GM18505 (cell line): ENCODE measurements around the gene THADA.
A peak's percentile ranks its signal among the peaks of the same experiment; 100 is the strongest.

Experiments
- ATAC-seq: cut with Tn5 transposase; IDR thresholded peaks from one replicate; pipeline ENCODE4 v1.9.1; 2021; ENCODE audit not compliant: unreplicated experiment
- POLR2A ChIP-seq: IDR thresholded peaks from 4 replicates; pipeline ENCODE4 v1.6.1; 2011; ENCODE audit warnings: borderline replicate concordance; ENCODE audit not compliant: insufficient read depth, insufficient read length; ENCODE audit errors: extremely low read depth

THADA gene

GRCh38 chr2:43230351-43230885 is 365.4 kb downstream of the THADA start:
- no peak for ATAC-seq
- TF ChIP-seq POLR2A, result no peak

DNA sequence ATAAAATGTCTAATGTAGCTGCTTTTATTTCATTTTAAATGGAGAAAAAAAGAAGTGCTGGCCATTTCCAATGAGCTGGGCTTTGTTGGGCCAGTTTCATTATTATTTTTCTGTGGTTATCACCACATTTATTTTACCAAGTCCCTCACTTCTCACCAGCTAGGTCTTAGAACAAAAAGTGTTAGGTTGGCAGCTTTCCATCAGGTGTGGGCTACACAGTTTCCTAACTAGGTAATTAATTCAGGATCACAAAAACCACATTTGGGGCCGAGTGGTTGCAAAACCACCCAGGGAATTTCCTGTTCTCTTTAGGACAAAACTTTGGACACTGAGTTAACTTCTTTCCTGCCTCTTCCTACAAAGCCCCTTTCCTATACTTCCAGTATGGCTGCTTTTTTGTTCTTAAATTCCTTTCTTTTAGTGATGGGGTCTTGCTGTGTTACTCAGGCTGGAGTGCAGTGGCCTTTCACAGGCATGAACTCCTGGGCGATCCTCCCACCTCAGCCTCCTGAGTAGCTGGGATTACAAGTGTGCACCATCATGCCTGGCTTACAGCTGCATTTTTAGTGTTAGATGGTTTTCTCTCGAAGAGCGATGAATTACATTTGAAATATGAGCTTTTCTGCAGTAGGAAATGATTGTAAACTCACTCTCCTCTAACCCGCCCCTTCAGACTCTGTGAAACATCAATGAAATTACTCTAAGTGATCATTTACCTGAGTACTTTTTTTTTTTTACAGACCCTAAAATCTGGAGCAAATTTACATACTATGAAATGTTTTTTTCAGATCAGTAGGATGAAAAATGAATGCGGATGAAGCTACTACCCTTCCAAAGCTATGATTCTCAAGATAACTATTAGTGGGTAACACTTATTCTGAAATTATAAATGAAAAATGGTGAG is 366.8 kb downstream of the THADA start:
- ATAC-seq, result no peak
- no peak for TF ChIP-seq POLR2A

DNA sequence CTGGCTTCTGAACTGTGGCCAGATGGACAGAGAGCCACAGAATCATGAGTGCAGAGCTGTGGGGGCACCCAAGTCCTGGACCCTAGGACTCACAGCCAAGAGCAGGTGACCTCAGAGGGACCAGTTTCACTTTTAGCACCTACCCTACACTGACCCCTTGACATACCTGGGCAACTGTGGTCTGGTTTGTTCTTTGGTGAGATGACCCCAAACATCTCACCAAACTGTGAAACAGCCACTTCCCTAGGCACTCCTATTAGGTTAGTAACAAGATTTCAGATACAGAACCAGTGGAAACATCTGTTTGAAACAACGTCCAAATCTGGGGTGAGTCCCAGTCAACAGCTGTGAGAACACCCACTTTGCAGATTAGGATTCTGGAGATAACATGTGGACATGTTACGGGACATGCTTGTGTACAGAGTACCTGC is 367.5 kb downstream of the THADA start:
- no peak for TF ChIP-seq POLR2A
- no peak for ATAC-seq

DNA sequence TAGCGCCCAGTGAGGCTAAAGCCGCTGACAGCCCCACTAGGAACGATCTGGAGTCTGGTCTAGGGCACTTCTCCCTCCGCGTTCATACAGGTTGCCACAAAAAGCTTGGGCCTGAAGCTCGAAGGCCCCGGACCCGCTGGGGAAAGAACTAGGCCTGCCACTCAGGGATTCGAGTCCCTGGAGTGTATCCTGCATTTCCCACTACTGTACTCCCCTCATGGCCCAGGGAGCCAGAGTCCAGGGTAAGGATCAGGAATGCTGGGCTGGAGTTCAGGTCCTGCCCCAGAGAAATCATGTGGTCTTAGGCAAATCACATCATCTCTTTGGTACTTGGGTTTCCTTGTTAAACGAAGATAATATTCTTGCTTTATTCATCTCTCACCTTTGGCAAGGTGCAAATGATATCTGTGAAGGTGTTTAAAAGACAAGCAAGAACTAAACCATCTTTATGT is 368.0 kb downstream of the THADA start:
- no peak for ATAC-seq
- TF ChIP-seq POLR2A, result no peak

DNA sequence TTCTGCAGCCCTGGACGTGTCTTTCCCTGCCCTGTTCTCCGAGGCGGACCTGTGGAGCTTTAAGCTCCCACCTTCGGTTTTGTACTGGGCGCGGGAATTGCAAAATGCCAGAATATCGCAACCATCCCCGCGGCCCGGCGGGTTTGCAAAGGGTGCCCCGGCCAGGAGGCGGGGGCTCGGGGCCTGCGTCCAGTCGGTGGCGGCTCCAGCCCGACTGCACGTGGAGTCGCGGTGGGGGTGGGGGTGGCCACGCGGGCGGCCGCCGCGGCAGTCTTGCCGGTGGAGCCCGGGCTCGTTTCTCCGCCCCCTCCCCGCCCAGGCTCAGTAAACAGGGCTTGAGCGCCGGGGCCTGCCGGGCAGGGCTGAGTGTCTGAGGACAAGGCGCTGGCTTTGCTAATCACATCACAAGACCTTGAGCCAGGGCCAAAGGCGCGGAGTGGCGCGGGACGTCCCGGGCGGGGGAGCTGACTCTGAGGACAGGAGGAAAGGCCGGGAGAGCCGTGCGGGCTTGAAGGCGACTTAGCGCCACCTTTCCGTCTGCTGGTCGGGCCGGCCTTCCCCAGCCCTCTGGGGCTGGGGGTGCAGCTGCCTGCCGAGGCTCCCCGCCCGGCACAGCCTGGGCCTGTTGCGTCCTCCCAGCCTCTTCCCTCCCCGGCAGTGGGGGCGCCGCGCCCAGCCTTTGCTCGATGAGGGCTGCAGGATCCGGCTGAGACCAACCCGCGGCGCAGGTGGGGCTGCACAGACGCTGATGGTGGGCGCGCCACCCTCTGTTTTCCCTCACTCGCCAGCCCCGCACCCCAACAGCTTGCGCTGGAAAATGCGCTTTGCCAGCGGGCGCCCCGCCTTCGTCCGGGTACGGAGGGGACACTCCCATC is 368.6 kb downstream of the THADA start:
- ATAC-seq, result peak; percentile 10
- TF ChIP-seq POLR2A, result no peak

- peak; percentile 97 for TF ChIP-seq POLR2A
- ATAC-seq, result peak; percentile 53
These were observed 369.3 kb downstream of the THADA start, which contains the start of gene ZFP36L2 for GRCh38 chr2:43226558-43226954. Gene ZFP36L2, minus strand, starts transcription at chr2:43226606. Its CDS starts 291 bp downstream, at chr2:43226315.

- ATAC-seq, result peak; percentile 29
- no peak for TF ChIP-seq POLR2A
These were observed 369.9 kb downstream of the THADA start for GRCh38 chr2:43225788-43226557.

DNA sequence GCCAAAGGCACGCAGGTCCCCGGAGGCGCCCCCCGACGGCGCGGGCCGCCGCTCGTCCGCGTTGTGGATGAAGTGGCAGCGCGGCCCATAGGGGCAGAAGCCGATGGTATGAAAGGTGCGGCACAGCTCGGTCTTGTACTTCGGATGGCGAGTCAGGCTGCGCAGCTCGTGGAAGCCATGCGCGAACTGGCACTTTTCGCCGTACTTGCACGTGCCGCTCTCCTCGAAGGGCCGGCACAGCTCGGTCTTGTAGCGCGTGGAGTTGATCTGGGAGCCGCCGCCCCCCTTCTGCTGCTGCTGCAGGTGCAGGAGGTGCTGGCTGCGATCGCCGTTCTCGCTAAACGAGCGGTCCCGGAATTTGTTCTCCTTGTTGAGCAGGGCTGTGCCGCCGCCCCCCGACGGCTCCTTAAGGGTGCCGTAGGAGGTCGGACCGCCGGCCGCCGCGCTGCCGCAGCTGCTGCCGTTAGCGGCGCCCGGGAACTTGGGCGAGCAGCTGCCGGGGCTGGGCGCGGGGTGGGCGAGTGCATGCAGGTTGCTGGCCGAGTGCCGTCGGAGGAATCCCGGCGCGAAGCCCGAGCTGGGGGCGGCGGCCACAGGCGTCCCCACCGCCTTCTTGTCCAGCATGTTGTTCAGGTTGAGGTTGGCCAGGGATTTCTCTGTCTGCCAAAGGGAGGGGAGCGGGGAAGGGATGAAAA is 370.6 kb downstream of the THADA start:
- no peak for ATAC-seq
- TF ChIP-seq POLR2A, result peak; percentile 56

GRCh38 chr2:43224571-43225092 is 371.2 kb downstream of the THADA start:
- no peak for TF ChIP-seq POLR2A
- no peak for ATAC-seq

- TF ChIP-seq POLR2A, result peak; percentile 37
- ATAC-seq, result no peak
These were observed 371.7 kb downstream of the THADA start for GRCh38 chr2:43224131-43224570.

- TF ChIP-seq POLR2A, result no peak
- no peak for ATAC-seq
These were observed 372.3 kb downstream of the THADA start for GRCh38 chr2:43223521-43224001.
